Stimulated activated CD4-positive, alpha-beta T cell treated with anti-CD3 and anti-CD28 coated beads, Interleukin-2, amount 100 ng/mL, for 24 hours (primary cell): ENCODE data around the gene PRAMEF2.
"Not testable (repeated sequence)": the region's sequence is repeated elsewhere in the genome, so short reads cannot be mapped to it uniquely, and the experiment has no call there.

ENCODE experiments used
- DNase-seq, 2 donors: peaks; one replicate each; pipeline ENCODE4 v3.0.0-alpha.2; 2020

PRAMEF2 gene, protein sequence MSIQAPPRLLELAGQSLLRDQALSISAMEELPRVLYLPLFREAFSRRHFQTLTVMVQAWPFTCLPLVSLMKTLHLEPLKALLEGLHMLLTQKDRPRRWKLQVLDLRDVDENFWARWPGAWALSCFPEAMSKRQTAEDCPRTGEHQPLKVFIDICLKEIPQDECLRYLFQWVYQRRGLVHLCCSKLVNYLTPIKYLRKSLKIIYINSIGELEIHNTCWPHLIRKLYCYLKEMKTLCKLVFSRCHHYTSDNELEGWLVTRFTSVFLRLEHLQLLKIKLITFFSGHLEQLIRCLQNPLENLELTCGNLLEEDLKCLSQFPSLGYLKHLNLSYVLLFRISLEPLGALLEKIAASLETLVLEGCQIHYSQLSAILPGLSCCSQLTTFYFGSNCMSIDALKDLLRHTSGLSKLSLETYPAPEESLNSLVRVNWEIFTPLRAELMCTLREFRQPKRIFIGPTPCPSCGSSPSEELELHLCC

GRCh38 chr1:12856786-12857185, at the start of gene PRAMEF2:
PRAMEF2 (plus strand) TSS chr1:12857086; CDS start chr1:12859010, 1,924 bp downstream.
- DNase-seq, result not testable (repeated sequence)

DNA sequence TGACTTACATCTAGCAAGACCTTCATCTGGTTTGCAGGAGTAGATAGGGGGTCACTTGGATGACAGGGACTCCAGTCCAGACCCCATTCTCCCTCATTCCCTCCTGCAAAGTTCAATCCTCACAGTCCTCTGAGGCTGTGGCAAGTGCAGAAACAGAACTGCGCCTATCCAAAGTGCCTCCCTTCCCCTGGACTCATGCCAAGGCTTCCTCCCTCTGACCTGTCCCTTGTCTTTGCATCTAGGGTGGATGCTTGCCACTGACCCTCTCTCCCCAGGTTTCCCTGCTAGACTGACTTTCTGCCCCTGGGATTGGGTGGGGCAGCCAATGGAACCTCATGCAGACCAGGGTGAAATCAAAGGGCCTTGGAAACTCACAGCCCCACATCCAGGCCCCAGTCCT, 47.0 kb upstream of the PRAMEF2 start:
- no peak for DNase-seq

- no peak for DNase-seq
These were observed 46.0 kb upstream of the PRAMEF2 start for GRCh38 chr1:12810691-12811408.

GRCh38 chr1:12811409-12811784, 45.5 kb upstream of the PRAMEF2 start:
- no peak for DNase-seq

- DNase-seq, result not testable (repeated sequence)
These were observed 37.8 kb upstream of the PRAMEF2 start for GRCh38 chr1:12819061-12819460.

DNA sequence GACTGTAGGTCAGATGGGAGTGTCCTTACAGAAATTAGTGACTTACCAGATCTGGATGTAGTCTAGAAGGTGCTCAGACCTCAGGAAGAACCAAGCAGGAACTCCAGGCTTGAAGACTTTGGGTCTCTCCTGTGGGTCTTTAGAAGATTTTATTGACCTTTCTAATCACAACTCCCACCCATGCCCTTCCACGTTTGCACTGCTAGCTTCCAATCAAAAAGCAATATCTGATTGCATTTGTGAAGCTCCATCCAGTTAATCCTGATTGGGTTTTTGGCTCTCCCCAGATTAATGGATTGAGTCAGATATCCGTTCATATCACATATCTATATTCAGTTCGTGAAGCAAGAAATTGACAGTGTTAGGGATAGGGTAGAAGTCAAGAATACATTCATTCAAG, 25.6 kb upstream of the PRAMEF2 start, which contains the start of gene PRAMEF11:
Gene PRAMEF11 (minus strand): TSS at position 101 of the 400 bp plus-strand sequence. CDS start 2,621 bp downstream, outside the sequence.
- DNase-seq, result not testable (repeated sequence)

DNA sequence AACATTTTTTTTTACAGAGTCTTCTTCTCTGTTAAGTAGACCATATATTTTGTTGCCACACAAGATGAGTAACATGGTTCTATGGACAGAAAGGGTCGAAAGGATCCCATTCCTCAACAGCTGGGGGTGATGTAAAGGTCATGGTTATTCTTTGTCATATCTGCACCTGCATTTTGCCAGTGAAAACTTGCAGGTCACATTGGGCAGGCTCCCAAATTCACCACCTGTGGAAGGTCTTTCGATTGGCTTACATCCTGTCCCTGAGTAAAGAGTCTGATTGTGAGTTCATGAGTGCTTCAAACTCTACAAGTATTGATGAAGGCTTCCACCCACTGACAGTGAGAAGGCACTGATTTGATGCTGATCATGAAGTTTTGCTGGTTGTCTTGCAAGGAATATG, 23.6 kb upstream of the PRAMEF2 start:
- DNase-seq, result not testable (repeated sequence)

- DNase-seq, result not testable (repeated sequence)
These were observed 8.3 kb upstream of the PRAMEF2 start, which contains the start of gene HNRNPCL1 for GRCh38 chr1:12848620-12849019. HNRNPCL1 (minus strand) TSS chr1:12848720; CDS start chr1:12848289, 431 bp downstream.

GRCh38 chr1:12851779-12852178, 5.1 kb upstream of the PRAMEF2 start:
- no peak for DNase-seq

GRCh38 chr1:12863131-12863880, 6.4 kb downstream of the PRAMEF2 start:
- DNase-seq, result not testable (repeated sequence)

DNA sequence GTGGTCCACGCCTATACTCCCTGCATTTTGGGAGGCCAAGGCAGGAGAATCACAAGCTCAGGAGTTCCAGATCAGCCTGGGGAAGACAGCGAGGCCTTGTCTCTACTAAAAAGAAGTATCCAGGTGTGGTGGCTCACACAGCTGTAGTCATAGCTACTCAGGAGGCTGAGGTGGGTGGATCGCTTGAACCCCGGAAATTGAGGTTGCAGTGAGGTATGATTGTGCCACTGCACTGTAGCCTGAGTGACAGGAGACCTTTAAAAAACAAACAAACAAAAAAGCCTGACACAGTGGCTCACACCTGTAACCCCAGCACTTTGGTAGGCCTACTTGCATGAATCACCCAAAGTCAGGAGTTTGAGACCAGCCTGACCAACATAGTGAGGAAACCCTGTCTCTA, 21.6 kb downstream of the PRAMEF2 start:
- DNase-seq, result not testable (repeated sequence)

DNA sequence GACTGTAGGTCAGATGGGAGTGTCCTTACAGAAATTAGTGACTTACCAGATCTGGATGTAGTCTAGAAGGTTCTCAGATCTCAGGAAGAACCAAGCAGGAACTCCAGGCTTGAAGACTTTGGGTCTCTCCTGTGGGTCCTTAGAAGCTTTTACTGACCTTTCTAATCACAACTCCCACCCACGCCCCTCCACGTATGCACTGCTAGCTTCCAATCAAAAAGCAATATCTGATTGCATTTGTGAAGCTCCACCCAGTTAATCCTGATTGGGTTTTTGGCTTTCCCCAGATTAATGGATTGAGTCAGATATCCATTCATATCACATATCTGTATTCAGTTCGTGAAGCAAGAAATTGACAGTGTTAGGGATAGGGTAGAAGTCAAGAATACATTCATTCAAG, 29.2 kb downstream of the PRAMEF2 start, which contains the start of gene PRAMEF4:
Gene PRAMEF4 (minus strand): TSS at position 101 of the 400 bp plus-strand sequence. CDS start 2,807 bp downstream, outside the sequence.
- DNase-seq, result not testable (repeated sequence)

DNA sequence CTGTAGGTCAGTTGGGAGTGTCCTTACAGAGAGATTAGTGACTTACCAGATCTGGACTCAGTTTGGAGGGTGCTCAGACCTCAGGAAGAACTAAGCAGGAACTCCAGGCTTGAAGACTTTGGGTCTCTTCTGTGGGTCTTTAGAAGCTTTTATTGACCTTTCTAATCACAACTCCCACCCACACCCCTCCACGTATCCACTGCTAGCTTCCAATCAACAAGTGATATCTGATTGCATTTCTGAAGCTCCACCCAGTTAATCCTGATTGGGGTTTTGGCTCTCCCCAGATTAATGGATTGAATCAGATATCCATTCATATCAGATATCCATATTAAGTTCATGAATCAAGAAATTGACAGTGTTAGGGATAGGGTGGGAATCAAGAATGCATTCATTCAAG, 41.3 kb downstream of the PRAMEF2 start, which contains the start of gene PRAMEF10:
Gene PRAMEF10 (minus strand): TSS at position 101 of the 400 bp plus-strand sequence. CDS start 2,423 bp downstream, outside the sequence.
- not testable (repeated sequence) for DNase-seq

- DNase-seq, result not testable (repeated sequence)
These were observed 42.3 kb downstream of the PRAMEF2 start for GRCh38 chr1:12899186-12899585.

- DNase-seq, result not testable (repeated sequence)
These were observed 47.1 kb downstream of the PRAMEF2 start for GRCh38 chr1:12903793-12904572.
